Transverse colon (tissue), 4 donors: ENCODE measurements around the gene CDC42BPB. TPM values are rescaled to one million over a fixed set of nuclear protein-coding genes. Genes with fewer than 3 reads are reported as not detected.

ENCODE experiments used
- DNase-seq: peaks from one replicate; pipeline ENCODE4 v3.0.0-alpha.2; 2019
- H3K27ac ChIP-seq, 4 donors: fragments of 200-600 bp; sonication (generic); 2 replicates each; pipeline ENCODE4 v1.5.1; 2016 to 2018; ENCODE audit warnings: inconsistent platforms in 4 of 4
- H3K27me3 ChIP-seq: fragments of 200-600 bp; sonication (generic); 2 replicates; pipeline ENCODE4 v1.5.1; 2017; ENCODE audit warnings: inconsistent platforms
- H3K36me3 ChIP-seq, 4 donors: fragments of 200-600 bp; sonication (generic); 2 replicates each; pipeline ENCODE4 v1.5.1; 2017 to 2019; ENCODE audit warnings: inconsistent platforms in 4 of 4
- H3K4me1 ChIP-seq, 4 donors: fragments of 200-600 bp; sonication (generic); 2 replicates each; pipeline ENCODE4 v1.5.1; 2017 to 2020; ENCODE audit warnings: inconsistent platforms in 4 of 4
- H3K4me3 ChIP-seq, 4 donors: fragments of 200-600 bp; sonication (generic); 1 replicate in 1 of 4; 2 replicates in 3 of 4; pipeline versions ENCODE4 v1.5.1 to v1.6.1; 2017 to 2019; ENCODE audit warnings: inconsistent platforms in 4 of 4
- H3K9me3 ChIP-seq, 2 donors: fragments of 200-600 bp; sonication (generic); 2 replicates each; pipeline ENCODE4 v1.5.1; 2017 to 2019; ENCODE audit warnings: inconsistent platforms in 2 of 2
- CTCF ChIP-seq, 5 experiments: fragments of 200-600 bp in 3 of 5; fragments of 450-650 bp in 2 of 5; sonication (generic) in 3 of 5; IDR thresholded peaks; 1 replicate in 2 of 5; 2 replicates in 3 of 5; pipeline ENCODE4 v1.5.1; 2016 to 2017; ENCODE audit warnings: antibody characterized with exemption in 5 of 5, inconsistent platforms in 3 of 5, mild to moderate bottlenecking in 2 of 5, moderate library complexity in 1 of 5
- EP300 ChIP-seq: sonication (generic); formaldehyde crosslinking; IDR thresholded peaks from one replicate; pipeline ENCODE4 v1.6.1; 2017; ENCODE audit warnings: antibody characterized with exemption, low read depth
- POLR2A ChIP-seq: fragments of 450-650 bp; IDR thresholded peaks from one replicate; pipeline ENCODE4 v1.6.1; 2016; ENCODE audit warnings: antibody characterized with exemption, mild to moderate bottlenecking, moderate library complexity
- POLR2AphosphoS5 ChIP-seq, 3 donors: sonication (generic); formaldehyde crosslinking; IDR thresholded peaks; one replicate each; pipeline ENCODE4 v1.6.1; 2016; ENCODE audit warnings: antibody characterized with exemption in 3 of 3
- WGBS, 2 donors: methylation state at CpG; one replicate each; pipeline ENCODE4 v1.1.5; 2018; ENCODE audit warnings: low coverage in 1 of 2; 5-methylcytosine and 5-hydroxymethylcytosine counted together
- in situ Hi-C, 4 donors: fragments of 200-750 bp; cut with MboI; loops; one replicate each; pipeline versions ENCODE4 v1.15.0 to v1.15.1; 2017; ENCODE audit warnings: low sequenced_read_pairs in 3 of 4, low pct_ligation_motif_present in 1 of 4, low pct_unique_long_range_greater_than_20kb in 1 of 4
- intact Hi-C: fragments of 100-400 bp; cut with DNase I; formaldehyde crosslinking; loops from one replicate; pipeline ENCODE4 v1.15.1; 2023; ENCODE audit warnings: low total_unique reads
- total RNA-seq, 4 donors: library from RNA; depleted of rRNA; stranded (reverse); fragments of >200 nt; gene quantifications; one replicate each; pipeline ENCODE4 v1.1.0, GENCODE V29; 2016

The CDC42BPB gene
- total RNA-seq, 4 donors from 2014 or later, result 109 to 160 (median 123) TPM

- Histone ChIP-seq H3K4me1 (peaks cover 0 to 9% (median under 1%) of the 10 kb centered on the region in 4 donors), H3K27me3 (no peaks in the 10 kb centered on the region), H3K4me3 (no peak overlapping the region), H3K27ac (no peak overlapping the region), H3K36me3 (no peaks in the 10 kb centered on the region), H3K9me3 (no peaks in the 10 kb centered on the region)
- DNase-seq, result no peak
- TF ChIP-seq POLR2AphosphoS5 (IDR thresholded peaks at IDR 0.05) (no peak), POLR2A (no peak), CTCF (IDR thresholded peaks at IDR 0.05) (no peak), EP300 (no peak)
- 54 to 67% methylated on average over 1 of the region's 1 CpG for WGBS, 2 donors
- intact Hi-C loops (no loop called here), in situ Hi-C loops (no loop called here)
Observed at GRCh38 chr14:102888748-102889147, 168.6 kb downstream of the CDC42BPB start.

GRCh38 chr14:102885737-102886447, 171.5 kb downstream of the CDC42BPB start:
- no peaks in the 10 kb centered on the region for H3K9me3 ChIP-seq

GRCh38 chr14:102883554-102883953, 173.8 kb downstream of the CDC42BPB start:
- no peak for TF ChIP-seq EP300
- no peak for TF ChIP-seq CTCF (IDR thresholded peaks at IDR 0.05)
- no peak for TF ChIP-seq POLR2A
- no peak for TF ChIP-seq POLR2AphosphoS5 (IDR thresholded peaks at IDR 0.05)
- peak overlapping the region in 2 of 4 donors; percentile 36 to 47 for H3K27ac ChIP-seq
- no peaks in the 10 kb centered on the region for H3K9me3 ChIP-seq
- H3K36me3 ChIP-seq, result no peaks in the 10 kb centered on the region
- no peak for DNase-seq
- H3K4me3 ChIP-seq, result no peak overlapping the region
- H3K4me1 ChIP-seq, result peaks cover 0 to 19% (median 8%) of the 10 kb centered on the region in 4 donors
- in situ Hi-C loops (no loop called here), intact Hi-C loops (no loop called here)
- 98 to 100% methylated on average over 10 to 14 of the region's 14 CpGs for WGBS, 2 donors
- no peaks in the 10 kb centered on the region for H3K27me3 ChIP-seq

More at GRCh38 chr14:102885737-102886447, 171.5 kb downstream of the CDC42BPB start:
- no peak for TF ChIP-seq POLR2AphosphoS5 (IDR thresholded peaks at IDR 0.05)
- TF ChIP-seq CTCF (IDR thresholded peaks at IDR 0.05), result no peak
- no peak for TF ChIP-seq POLR2A
- no peak for TF ChIP-seq EP300
- in situ Hi-C loops, result no loop called here
- no peaks in the 10 kb centered on the region for H3K36me3 ChIP-seq
- H3K27ac ChIP-seq, result no peak overlapping the region
- H3K4me3 ChIP-seq, result no peak overlapping the region
- intact Hi-C loops, result no loop called here
- peaks cover 0 to 6% (median 0%) of the 10 kb centered on the region in 4 donors for H3K4me1 ChIP-seq
- 91% methylated on average over 22 of the region's 22 CpGs; no CpG with 5 or more reads in 1 of the 2 donors for WGBS, 2 donors
- DNase-seq, result no peak
- no peaks in the 10 kb centered on the region for H3K27me3 ChIP-seq

DNA sequence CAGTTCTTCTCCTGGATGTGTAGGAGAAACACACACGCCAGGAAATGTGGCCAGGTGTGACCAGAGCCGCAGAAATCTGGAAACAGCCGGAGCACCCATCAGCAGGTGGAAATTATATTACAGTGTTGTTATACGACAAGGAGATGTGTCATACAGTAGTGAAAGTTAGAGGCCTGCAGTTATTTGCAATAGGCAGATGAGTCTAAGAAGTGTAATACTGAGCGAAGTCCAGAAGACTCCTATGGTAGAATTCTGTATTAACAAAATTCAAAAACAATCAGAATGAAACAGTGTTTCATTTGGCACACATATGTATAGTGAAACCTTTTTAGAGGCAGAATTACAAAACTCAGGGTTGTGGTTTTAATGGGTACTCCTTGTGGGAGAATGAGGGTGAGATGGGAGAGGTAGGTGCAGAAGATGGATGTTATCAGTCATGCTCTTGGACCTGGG, 174.2 kb downstream of the CDC42BPB start:
- intact Hi-C loops, result no loop called here
- H3K9me3 ChIP-seq, result no peaks in the 10 kb centered on the region
- 55 to 57% methylated on average over 5 of the region's 5 CpGs for WGBS, 2 donors
- TF ChIP-seq POLR2AphosphoS5 (IDR thresholded peaks at IDR 0.05), result no peak
- no peak for DNase-seq
- H3K36me3 ChIP-seq, result no peaks in the 10 kb centered on the region
- in situ Hi-C loops, result no loop called here
- peaks cover 0 to 20% (median 8%) of the 10 kb centered on the region in 4 donors for H3K4me1 ChIP-seq
- peak overlapping the region in 2 of 4 donors; percentile 36 to 47 for H3K27ac ChIP-seq
- no peaks in the 10 kb centered on the region for H3K27me3 ChIP-seq
- H3K4me3 ChIP-seq, result no peak overlapping the region

Other genes starting within 250 kb of the CDC42BPB start
- gene AMN, start 134.9 kb downstream of the CDC42BPB start, total RNA-seq, result 100 to 1,000 TPM; 306 to 597 (median 420) TPM
- gene LBHD2, start 26.7 kb upstream of the CDC42BPB start, total RNA-seq, result not detected
- 10 to 100 TPM; 15.2 to 49.0 (median 30.3) TPM for gene EXOC3L4, start 37.2 kb upstream of the CDC42BPB start, total RNA-seq
- 10 to 100 TPM; 25.1 to 76.3 (median 52.7) TPM for gene TNFAIP2, start 65.9 kb upstream of the CDC42BPB start, total RNA-seq